ENCODE data around the gene SUCLG1.

SUCLG1 gene

GRCh38 chr2:84459018-84459943 is at the start of gene SUCLG1:
SUCLG1 (minus strand) TSS chr2:84459280; CDS start chr2:84459269, 11 bp downstream.
- TF ChIP-seq CTCF (conservative IDR thresholded peaks at IDR 0.05; ENCODE audit: control insufficient read depth, insufficient read depth, low read depth, low read length): no peak
- DNase-seq (ENCODE audit: low read depth): peak; percentile 77
- peak within 1 kb of the TSS; percentile 94 for H3K4me3 ChIP-seq (ENCODE audit: control insufficient read depth, low read depth, low read length)

DNA sequence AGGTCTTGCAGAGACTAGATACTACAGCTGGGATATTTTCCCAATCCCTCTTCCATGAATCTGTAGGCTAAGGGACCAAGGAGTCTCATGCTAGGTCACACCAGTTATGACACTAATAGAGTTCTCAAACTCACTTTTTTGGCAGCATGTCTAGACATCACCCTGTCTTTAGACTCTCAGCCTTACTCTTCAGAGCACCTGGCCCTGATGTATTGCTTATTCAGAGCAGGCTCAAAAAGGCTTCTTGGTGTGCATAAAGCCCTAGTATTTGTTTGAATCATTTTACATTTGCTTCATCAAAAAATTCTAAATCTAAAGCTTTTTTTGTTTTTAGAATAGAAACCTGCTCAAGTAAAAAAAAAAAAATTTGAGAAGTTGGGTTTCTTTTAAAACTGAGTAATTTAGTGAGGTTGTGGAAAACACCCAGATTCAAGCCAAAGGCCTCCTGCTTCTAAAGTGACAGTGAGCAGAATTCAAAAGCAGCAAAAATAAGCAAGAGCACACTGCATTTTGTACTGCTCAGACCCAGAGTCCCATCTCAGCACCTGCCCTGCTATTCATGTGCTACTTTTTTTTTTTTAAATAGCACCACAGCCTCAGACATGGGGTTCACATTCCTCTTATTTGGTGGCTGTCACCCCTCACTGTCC is 39.2 kb upstream of the SUCLG1 start:
- no peak overlapping the region for H3K4me3 ChIP-seq (ENCODE audit: control insufficient read depth, low read depth, low read length)
- DNase-seq (ENCODE audit: low read depth): no peak
- TF ChIP-seq CTCF (conservative IDR thresholded peaks at IDR 0.05; ENCODE audit: control insufficient read depth, insufficient read depth, low read depth, low read length): no peak

DNA sequence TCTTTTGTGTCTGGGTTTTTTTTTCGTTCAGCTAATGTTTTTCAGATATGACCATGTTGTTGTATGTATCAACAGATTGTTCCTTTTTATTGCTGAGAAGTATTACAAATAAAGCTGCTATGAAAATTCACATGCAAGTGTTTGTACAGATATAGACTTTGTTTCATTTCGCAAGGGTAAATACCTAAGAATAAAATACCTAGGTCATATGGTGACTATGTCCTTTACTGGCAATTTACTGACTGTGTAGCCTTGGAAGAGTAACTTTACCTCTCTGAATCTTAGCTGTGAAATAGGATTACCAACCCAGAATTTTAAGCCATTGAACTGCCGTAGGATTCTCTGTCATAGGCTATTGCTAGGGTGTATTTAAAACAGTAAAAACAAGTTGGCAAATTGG is 38.2 kb upstream of the SUCLG1 start:
- no peak for DNase-seq (ENCODE audit: low read depth)
- H3K4me3 ChIP-seq (ENCODE audit: control insufficient read depth, low read depth, low read length): no peak overlapping the region
- TF ChIP-seq CTCF (conservative IDR thresholded peaks at IDR 0.05; ENCODE audit: control insufficient read depth, insufficient read depth, low read depth, low read length): no peak

DNA sequence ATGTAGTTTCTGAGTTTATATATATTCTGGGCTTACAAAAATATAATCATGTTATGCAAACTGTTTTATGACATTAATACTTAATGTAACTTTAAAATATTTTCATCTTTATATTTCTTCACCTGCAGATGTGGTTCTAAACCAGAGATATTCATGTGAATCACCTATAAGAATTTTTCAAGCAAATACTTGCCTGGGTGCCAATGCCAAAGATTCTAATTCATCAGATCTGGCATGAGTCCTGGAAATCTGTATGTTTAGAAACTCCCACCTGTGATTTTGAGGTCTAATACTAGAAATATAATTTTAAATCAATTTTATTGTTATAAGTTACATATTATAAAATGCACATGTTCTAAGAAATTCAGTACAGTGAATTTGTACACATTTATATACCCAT is 37.3 kb upstream of the SUCLG1 start:
- no peak for DNase-seq (ENCODE audit: low read depth)
- TF ChIP-seq CTCF (conservative IDR thresholded peaks at IDR 0.05; ENCODE audit: control insufficient read depth, insufficient read depth, low read depth, low read length): no peak
- H3K4me3 ChIP-seq (ENCODE audit: control insufficient read depth, low read depth, low read length): no peak overlapping the region

- peak; percentile 67 for TF ChIP-seq CTCF (conservative IDR thresholded peaks at IDR 0.05; ENCODE audit: control insufficient read depth, insufficient read depth, low read depth, low read length)
- no peak overlapping the region for H3K4me3 ChIP-seq (ENCODE audit: control insufficient read depth, low read depth, low read length)
- DNase-seq (ENCODE audit: low read depth): peak; percentile 80
Observed at GRCh38 chr2:84495539-84496146, 36.6 kb upstream of the SUCLG1 start.

- DNase-seq (ENCODE audit: low read depth): peak; percentile 48
- no peak for TF ChIP-seq CTCF (conservative IDR thresholded peaks at IDR 0.05; ENCODE audit: control insufficient read depth, insufficient read depth, low read depth, low read length)
- H3K4me3 ChIP-seq (ENCODE audit: control insufficient read depth, low read depth, low read length): no peak overlapping the region
Observed at GRCh38 chr2:84494070-84494469, 35.0 kb upstream of the SUCLG1 start.
